Stomach (tissue), 4 donors: Measurements from ENCODE around the gene EXOC2.

Source experiments
- CTCF ChIP-seq, 7 experiments: fragments of 450-650 bp in 4 of 7; fragments of 200-600 bp in 3 of 7; sonication (generic) in 3 of 7; IDR thresholded peaks; one replicate each; pipeline ENCODE4 v1.5.1; 2016 to 2019; ENCODE audit warnings: antibody characterized with exemption in 7 of 7, control low read depth in 2 of 7, mild to moderate bottlenecking in 1 of 7
- EP300 ChIP-seq: sonication (generic); formaldehyde crosslinking; IDR thresholded peaks from one replicate; pipeline ENCODE4 v1.6.1; 2017; ENCODE audit warnings: antibody characterized with exemption
- POLR2A ChIP-seq, 4 donors: fragments of 450-650 bp; IDR thresholded peaks; one replicate each; pipeline ENCODE4 v1.6.1; 2016; ENCODE audit warnings: antibody characterized with exemption in 4 of 4, control low read depth in 2 of 4, mild to moderate bottlenecking in 1 of 4, moderate library complexity in 1 of 4
- POLR2AphosphoS5 ChIP-seq, 3 donors: sonication (generic); formaldehyde crosslinking; IDR thresholded peaks; one replicate each; pipeline ENCODE4 v1.6.1; 2016; ENCODE audit warnings: antibody characterized with exemption in 3 of 3

GRCh38 chr6:572596-573265 lies 120.2 kb downstream of the EXOC2 start:
- no peak for TF ChIP-seq CTCF (IDR thresholded peaks at IDR 0.05)
- TF ChIP-seq EP300: no peak
- TF ChIP-seq POLR2A (IDR thresholded peaks at IDR 0.05): no peak
- TF ChIP-seq POLR2AphosphoS5 (IDR thresholded peaks at IDR 0.05): no peak
